NCI-H2171 treated with DMSO at 0.1 percent for 48 hours (cell line): ENCODE measurements around the gene TXNDC9.
"Not testable (repeated sequence)": the region's sequence is repeated elsewhere in the genome, so short reads cannot be mapped to it uniquely, and the experiment has no call there.

ENCODE experiments used
- DNase-seq: peaks from one replicate; lab custom pipeline; 2025; lab: John Stamatoyannopoulos, UW

The TXNDC9 gene

GRCh38 chr2:99335911-99336803 is at the start of gene TXNDC9:
TSS of gene TXNDC9 (minus strand) at chr2:99336333. CDS start at chr2:99333210, 3,123 bp downstream.
- DNase-seq: peak; percentile 100

GRCh38 chr2:99382143-99382542 is 46.0 kb upstream of the TXNDC9 start:
- no peak for DNase-seq

- DNase-seq: no peak
These were observed 44.4 kb upstream of the TXNDC9 start for GRCh38 chr2:99380376-99381010.

GRCh38 chr2:99377879-99378278 is 41.7 kb upstream of the TXNDC9 start:
- DNase-seq: no peak

GRCh38 chr2:99376254-99376864 is 40.2 kb upstream of the TXNDC9 start:
- DNase-seq: no peak

- DNase-seq: no peak
These were observed 38.6 kb upstream of the TXNDC9 start for GRCh38 chr2:99374747-99375146.

- no peak for DNase-seq
These were observed 37.0 kb upstream of the TXNDC9 start for GRCh38 chr2:99373144-99373543.

- not testable (repeated sequence) for DNase-seq
These were observed 32.7 kb upstream of the TXNDC9 start for GRCh38 chr2:99368854-99369253.

GRCh38 chr2:99365661-99366060 is 29.5 kb upstream of the TXNDC9 start:
- no peak for DNase-seq

- DNase-seq: no peak
These were observed 20.7 kb upstream of the TXNDC9 start for GRCh38 chr2:99356853-99357252.

GRCh38 chr2:99354825-99355224 is 18.7 kb upstream of the TXNDC9 start:
- not testable (repeated sequence) for DNase-seq

- no peak for DNase-seq
These were observed 17.9 kb upstream of the TXNDC9 start for GRCh38 chr2:99354070-99354469.

- no peak for DNase-seq
These were observed 14.1 kb upstream of the TXNDC9 start for GRCh38 chr2:99350194-99350593.

GRCh38 chr2:99348173-99348572 is 12.0 kb upstream of the TXNDC9 start:
- no peak for DNase-seq

- no peak for DNase-seq
These were observed 10.1 kb upstream of the TXNDC9 start for GRCh38 chr2:99346218-99346617.

GRCh38 chr2:99345446-99345845 is 9.3 kb upstream of the TXNDC9 start:
- DNase-seq: not testable (repeated sequence)

- DNase-seq: no peak
These were observed 6.4 kb upstream of the TXNDC9 start for GRCh38 chr2:99342536-99342935.

- no peak for DNase-seq
These were observed 4.6 kb upstream of the TXNDC9 start for GRCh38 chr2:99340669-99341236.

- peak; percentile 57 for DNase-seq
These were observed 2.0 kb upstream of the TXNDC9 start for GRCh38 chr2:99338029-99338585.

GRCh38 chr2:99337113-99338028 is 1.2 kb upstream of the TXNDC9 start, which contains the start of gene EIF5B:
TSS of gene EIF5B (plus strand) at chr2:99337389. CDS start at chr2:99337555, 166 bp downstream.
- peak; percentile 93 for DNase-seq

- DNase-seq: no peak
These were observed 625 bp upstream of the TXNDC9 start for GRCh38 chr2:99336804-99337112.
